Right atrium auricular region (tissue), 2 donors: Measurements from ENCODE around the gene MKKS. TPM values are rescaled to one million over a fixed set of nuclear protein-coding genes. Genes with fewer than 3 reads are reported as not detected.
A peak's percentile ranks its signal among the peaks of the same experiment; 100 is the strongest.

ENCODE experiments used
- DNase-seq: peaks from one replicate; pipeline ENCODE4 v3.0.0-alpha.2; 2019; ENCODE audit warnings: low spot score
- H3K27ac ChIP-seq, 2 donors: fragments of 200-600 bp; sonication (generic); 1 replicate in 1 of 2; 2 replicates in 1 of 2; pipeline ENCODE4 v1.5.1; 2016 to 2019
- H3K27me3 ChIP-seq, 2 donors: fragments of 200-600 bp; sonication (generic); one replicate each; pipeline versions ENCODE4 v1.5.1 to v1.6.0; 2017 to 2019
- H3K36me3 ChIP-seq: fragments of 200-600 bp; sonication (generic); one replicate; pipeline ENCODE4 v1.5.1; 2016
- H3K4me1 ChIP-seq, 2 donors: fragments of 200-600 bp; sonication (generic); one replicate each; pipeline versions ENCODE4 v1.5.1 to v1.6.0; 2017 to 2019
- H3K4me3 ChIP-seq, 2 donors: fragments of 200-600 bp; sonication (generic); 1 replicate in 1 of 2; 2 replicates in 1 of 2; pipeline ENCODE4 v1.5.1; 2017 to 2019; ENCODE audit warnings: mild to moderate bottlenecking in 1 of 2, moderate library complexity in 1 of 2
- H3K9me3 ChIP-seq, 2 donors: fragments of 200-600 bp; sonication (generic); one replicate each; pipeline ENCODE4 v1.5.1; 2019
- total RNA-seq, 2 donors: library from RNA; depleted of rRNA; stranded (reverse); fragments of >200 nt; gene quantifications; one replicate each; pipeline ENCODE4 v1.1.0, GENCODE V29; 2016
- TF ChIP-seq, protein P1 (sequence below), 2 donors: fragments of 200-600 bp; sonication (generic); IDR thresholded peaks; one replicate each; pipeline ENCODE4 v1.5.1; 2019; ENCODE audit warnings: antibody characterized with exemption in 2 of 2

Gene MKKS
- total RNA-seq, 2 donors from 2014 or later = 12.4 to 15.4 TPM

DNA sequence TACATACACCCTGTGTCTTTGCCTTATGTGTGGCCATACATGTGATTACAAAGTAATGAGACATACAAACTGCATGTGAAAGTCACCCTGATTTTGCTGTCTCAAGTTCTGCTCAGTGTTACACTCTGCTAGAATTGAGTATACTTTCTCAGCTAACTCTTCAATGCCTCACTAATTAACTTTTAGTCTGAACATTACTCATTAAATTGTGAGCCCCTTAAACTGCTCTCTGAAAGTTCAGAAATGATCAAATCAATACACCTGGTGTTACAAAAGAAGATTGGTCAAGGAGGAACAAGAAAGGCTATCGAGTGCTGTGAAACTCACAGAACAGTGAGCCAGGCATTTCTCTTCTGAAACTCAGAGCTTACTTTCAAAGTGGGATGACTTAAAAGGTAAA is 71.3 kb downstream of the MKKS start:
- H3K4me1 ChIP-seq = peaks cover 0 to 10% of the 10 kb centered on the region in 2 donors
- TF ChIP-seq, protein P1, sequence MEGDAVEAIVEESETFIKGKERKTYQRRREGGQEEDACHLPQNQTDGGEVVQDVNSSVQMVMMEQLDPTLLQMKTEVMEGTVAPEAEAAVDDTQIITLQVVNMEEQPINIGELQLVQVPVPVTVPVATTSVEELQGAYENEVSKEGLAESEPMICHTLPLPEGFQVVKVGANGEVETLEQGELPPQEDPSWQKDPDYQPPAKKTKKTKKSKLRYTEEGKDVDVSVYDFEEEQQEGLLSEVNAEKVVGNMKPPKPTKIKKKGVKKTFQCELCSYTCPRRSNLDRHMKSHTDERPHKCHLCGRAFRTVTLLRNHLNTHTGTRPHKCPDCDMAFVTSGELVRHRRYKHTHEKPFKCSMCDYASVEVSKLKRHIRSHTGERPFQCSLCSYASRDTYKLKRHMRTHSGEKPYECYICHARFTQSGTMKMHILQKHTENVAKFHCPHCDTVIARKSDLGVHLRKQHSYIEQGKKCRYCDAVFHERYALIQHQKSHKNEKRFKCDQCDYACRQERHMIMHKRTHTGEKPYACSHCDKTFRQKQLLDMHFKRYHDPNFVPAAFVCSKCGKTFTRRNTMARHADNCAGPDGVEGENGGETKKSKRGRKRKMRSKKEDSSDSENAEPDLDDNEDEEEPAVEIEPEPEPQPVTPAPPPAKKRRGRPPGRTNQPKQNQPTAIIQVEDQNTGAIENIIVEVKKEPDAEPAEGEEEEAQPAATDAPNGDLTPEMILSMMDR (IDR thresholded peaks at IDR 0.05) = no peak
- H3K27ac ChIP-seq = no peak overlapping the region
- DNase-seq = no peak
- no peak overlapping the region for H3K4me3 ChIP-seq
- H3K27me3 ChIP-seq = no peaks in the 10 kb centered on the region
- no peaks in the 10 kb centered on the region for H3K9me3 ChIP-seq
- no peaks in the 10 kb centered on the region for H3K36me3 ChIP-seq

DNA sequence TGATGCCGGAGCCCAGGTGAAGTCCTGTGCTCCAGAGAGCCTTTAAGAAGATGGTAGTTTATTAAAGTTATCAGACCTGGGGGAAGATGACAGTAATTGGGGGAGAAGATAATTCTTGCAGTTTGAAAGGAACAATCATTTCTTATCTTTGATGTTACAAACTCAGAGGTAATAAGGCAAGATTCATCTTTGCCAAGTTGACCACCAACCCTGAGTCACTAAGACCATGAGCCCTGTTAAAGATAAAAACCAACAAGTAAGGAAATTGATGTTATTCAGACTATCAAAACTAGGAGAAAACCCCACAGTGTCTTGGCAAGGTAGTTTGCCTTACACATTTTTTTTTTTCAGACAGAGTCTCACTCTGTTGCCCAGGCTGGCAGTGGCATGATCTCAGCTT is 73.1 kb downstream of the MKKS start:
- TF ChIP-seq, protein P1 (IDR thresholded peaks at IDR 0.05) = no peak
- H3K9me3 ChIP-seq = no peaks in the 10 kb centered on the region
- H3K27ac ChIP-seq = no peak overlapping the region
- H3K4me3 ChIP-seq = no peak overlapping the region
- no peaks in the 10 kb centered on the region for H3K36me3 ChIP-seq
- H3K4me1 ChIP-seq = peaks cover 0 to 10% of the 10 kb centered on the region in 2 donors
- no peak for DNase-seq
- H3K27me3 ChIP-seq = no peaks in the 10 kb centered on the region

DNA sequence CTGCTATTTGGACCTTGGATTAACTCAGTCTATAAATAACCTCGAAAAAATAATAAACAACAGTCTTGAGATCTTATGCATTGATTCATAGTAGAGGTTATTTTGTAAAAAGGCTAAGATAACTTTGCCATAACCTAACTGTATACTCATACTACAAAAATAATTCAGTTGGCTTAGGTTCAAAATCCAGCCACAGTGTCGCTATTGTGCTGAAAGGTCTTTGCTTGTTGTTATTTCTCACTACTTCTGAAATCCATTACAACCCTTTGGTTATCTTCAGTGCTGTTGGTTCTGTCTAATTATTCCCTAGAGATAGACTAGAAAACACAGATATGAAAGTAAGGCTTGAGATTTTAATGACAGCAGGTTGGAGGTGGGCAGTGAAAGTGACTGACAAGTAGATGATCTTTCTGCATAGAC is 74.4 kb downstream of the MKKS start:
- peak overlapping the region in 1 of 2 donors; percentile 9 for H3K27ac ChIP-seq
- TF ChIP-seq, protein P1 (IDR thresholded peaks at IDR 0.05) = no peak
- H3K9me3 ChIP-seq = no peaks in the 10 kb centered on the region
- no peak overlapping the region for H3K4me3 ChIP-seq
- H3K27me3 ChIP-seq = no peaks in the 10 kb centered on the region
- DNase-seq = no peak
- H3K4me1 ChIP-seq = peaks cover 0 to 10% of the 10 kb centered on the region in 2 donors
- no peaks in the 10 kb centered on the region for H3K36me3 ChIP-seq

- Histone ChIP-seq H3K4me3 (no peak overlapping the region), H3K36me3 (no peaks in the 10 kb centered on the region), H3K27ac (no peak overlapping the region), H3K27me3 (no peaks in the 10 kb centered on the region), H3K9me3 (no peaks in the 10 kb centered on the region), H3K4me1 (peaks cover 0 to 16% of the 10 kb centered on the region in 2 donors)
- DNase-seq = no peak
- TF ChIP-seq, protein P1 (IDR thresholded peaks at IDR 0.05) = peak in 1 of 2 donors; percentile 51
Measured at GRCh38 chr20:10357974-10358373, 76.0 kb downstream of the MKKS start.

DNA sequence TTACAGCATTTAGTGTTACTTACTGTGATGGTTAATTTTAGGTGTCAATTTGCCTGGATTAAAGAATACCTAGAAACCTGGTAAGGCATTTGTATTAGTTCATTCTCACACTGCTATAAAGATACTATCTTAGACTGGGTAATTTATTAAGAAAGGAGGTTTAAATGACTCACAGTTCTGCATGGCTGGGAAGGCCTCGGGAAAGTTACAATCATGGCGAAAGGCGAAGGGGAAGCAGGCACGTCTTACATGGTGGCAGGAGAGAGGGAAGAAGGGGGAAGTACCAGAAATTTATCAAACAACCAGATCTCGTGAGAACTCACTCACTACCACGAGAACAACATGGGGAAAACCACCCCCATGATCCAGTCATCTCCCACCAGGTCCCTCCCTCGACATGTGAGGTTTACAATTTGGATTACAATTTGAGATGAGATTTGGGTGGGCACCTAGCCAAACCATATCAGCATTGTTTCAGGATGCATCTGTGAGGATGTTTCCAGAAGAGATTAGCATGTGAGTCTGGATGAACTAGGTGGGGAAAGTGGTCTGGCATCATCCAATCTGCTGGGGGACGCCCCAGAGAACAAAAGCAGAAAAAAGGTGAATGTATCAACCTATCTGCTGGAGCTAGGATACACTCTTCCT is 76.8 kb downstream of the MKKS start:
- H3K4me1 ChIP-seq = peaks cover 0 to 16% of the 10 kb centered on the region in 2 donors
- TF ChIP-seq, protein P1 (IDR thresholded peaks at IDR 0.05) = no peak
- no peaks in the 10 kb centered on the region for H3K36me3 ChIP-seq
- H3K4me3 ChIP-seq = no peak overlapping the region
- no peaks in the 10 kb centered on the region for H3K27me3 ChIP-seq
- no peak overlapping the region for H3K27ac ChIP-seq
- H3K9me3 ChIP-seq = no peaks in the 10 kb centered on the region
- no peak for DNase-seq

DNA sequence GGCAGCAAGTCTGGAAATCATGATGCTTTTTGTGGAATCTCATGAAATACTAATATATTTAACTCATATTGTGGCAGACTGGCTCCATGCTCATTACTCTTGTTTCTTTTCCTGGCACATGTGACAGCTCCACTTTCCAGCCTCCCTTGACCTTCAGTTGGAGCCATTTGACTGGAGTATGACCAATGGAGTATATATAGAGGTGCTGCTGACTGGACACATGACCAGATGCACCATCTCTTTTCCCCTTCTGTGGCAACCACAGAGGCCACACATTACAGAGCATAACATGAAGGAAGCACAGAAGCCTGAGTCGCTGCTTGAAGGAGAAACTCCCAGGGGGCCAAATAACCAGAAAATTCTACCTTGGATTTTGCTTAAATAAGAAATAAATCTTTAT is 77.4 kb downstream of the MKKS start:
- Histone ChIP-seq H3K36me3 (no peaks in the 10 kb centered on the region), H3K4me3 (no peak overlapping the region), H3K4me1 (peaks cover 0 to 16% of the 10 kb centered on the region in 2 donors), H3K27me3 (no peaks in the 10 kb centered on the region), H3K9me3 (no peaks in the 10 kb centered on the region), H3K27ac (no peak overlapping the region)
- TF ChIP-seq, protein P1 (IDR thresholded peaks at IDR 0.05) = no peak
- no peak for DNase-seq
